HG03432 (cell line): Measurements from ENCODE around the gene NELFA.

Experiments
- ATAC-seq: cut with Tn5 transposase; IDR thresholded peaks from one replicate; pipeline ENCODE4 v1.9.1; 2021; ENCODE audit warnings: mild to moderate bottlenecking, moderate library complexity; ENCODE audit not compliant: unreplicated experiment

NELFA gene

GRCh38 chr4:1968686-1969295 lies 40.0 kb downstream of the NELFA start:
- ATAC-seq: no peak

- no peak for ATAC-seq
Observed at GRCh38 chr4:1967512-1968149, 41.1 kb downstream of the NELFA start.

GRCh38 chr4:1964971-1965370 lies 43.8 kb downstream of the NELFA start:
- ATAC-seq: no peak

GRCh38 chr4:1964443-1964842 lies 44.3 kb downstream of the NELFA start:
- no peak for ATAC-seq

GRCh38 chr4:1962980-1963379 lies 45.8 kb downstream of the NELFA start:
- no peak for ATAC-seq

- ATAC-seq: no peak
Observed at GRCh38 chr4:1961563-1961962, 47.2 kb downstream of the NELFA start.

GRCh38 chr4:1961038-1961437 lies 47.7 kb downstream of the NELFA start:
- no peak for ATAC-seq

GRCh38 chr4:1960170-1960825 lies 48.5 kb downstream of the NELFA start:
- ATAC-seq: no peak

GRCh38 chr4:1959104-1959384 lies 49.7 kb downstream of the NELFA start:
- no peak for ATAC-seq

GRCh38 chr4:1958276-1959103 lies 50.3 kb downstream of the NELFA start:
- no peak for ATAC-seq

GRCh38 chr4:1956631-1957030 lies 52.1 kb downstream of the NELFA start:
- ATAC-seq: no peak

- no peak for ATAC-seq
Observed at GRCh38 chr4:1953335-1953734, 55.4 kb downstream of the NELFA start.

GRCh38 chr4:1952719-1953118 lies 56.1 kb downstream of the NELFA start:
- no peak for ATAC-seq

- ATAC-seq: no peak
Observed at GRCh38 chr4:1952058-1952700, 56.6 kb downstream of the NELFA start.

GRCh38 chr4:1950369-1950768 lies 58.4 kb downstream of the NELFA start:
- no peak for ATAC-seq

- no peak for ATAC-seq
Observed at GRCh38 chr4:1948892-1949436, 59.8 kb downstream of the NELFA start.

- no peak for ATAC-seq
Observed at GRCh38 chr4:1948232-1948631, 60.5 kb downstream of the NELFA start.

- ATAC-seq: no peak
Observed at GRCh38 chr4:1945912-1946311, 62.9 kb downstream of the NELFA start.

GRCh38 chr4:1945124-1945895 lies 63.5 kb downstream of the NELFA start:
- no peak for ATAC-seq

GRCh38 chr4:1943928-1944327 lies 64.8 kb downstream of the NELFA start:
- ATAC-seq: no peak
